ENCODE measurements around the gene ELOVL2.
"Not testable (repeated sequence)": the region's sequence is repeated elsewhere in the genome, so short reads cannot be mapped to it uniquely, and the experiment has no call there.

ELOVL2 gene

GRCh38 chr6:11043961-11044711 is at the start of gene ELOVL2:
Gene ELOVL2 (minus strand): TSS chr6:11044305. CDS start chr6:11044230, 75 bp downstream.
- DNase-seq, result peak; percentile 68

- DNase-seq, result no peak
These were observed 49.2 kb upstream of the ELOVL2 start for GRCh38 chr6:11093376-11093625.

GRCh38 chr6:11092668-11093375 is 48.7 kb upstream of the ELOVL2 start:
- DNase-seq, result peak; percentile 24

- not testable (repeated sequence) for DNase-seq
These were observed 47.0 kb upstream of the ELOVL2 start for GRCh38 chr6:11091141-11091540.

GRCh38 chr6:11089695-11090094 is 45.6 kb upstream of the ELOVL2 start:
- DNase-seq, result no peak

- not testable (repeated sequence) for DNase-seq
These were observed 43.2 kb upstream of the ELOVL2 start for GRCh38 chr6:11087141-11087812.

GRCh38 chr6:11085758-11086435 is 41.8 kb upstream of the ELOVL2 start:
- DNase-seq, result no peak

GRCh38 chr6:11083956-11084355 is 39.9 kb upstream of the ELOVL2 start:
- DNase-seq, result no peak

- DNase-seq, result no peak
These were observed 39.4 kb upstream of the ELOVL2 start for GRCh38 chr6:11083491-11083890.

GRCh38 chr6:11080296-11080695 is 36.2 kb upstream of the ELOVL2 start:
- DNase-seq, result no peak

GRCh38 chr6:11078266-11078665 is 34.2 kb upstream of the ELOVL2 start:
- no peak for DNase-seq

GRCh38 chr6:11076540-11076939 is 32.4 kb upstream of the ELOVL2 start:
- DNase-seq, result no peak

GRCh38 chr6:11072101-11072500 is 28.0 kb upstream of the ELOVL2 start:
- no peak for DNase-seq

GRCh38 chr6:11069760-11070159 is 25.7 kb upstream of the ELOVL2 start:
- no peak for DNase-seq

- DNase-seq, result no peak
These were observed 23.2 kb upstream of the ELOVL2 start for GRCh38 chr6:11067348-11067747.

GRCh38 chr6:11066505-11067347 is 22.6 kb upstream of the ELOVL2 start:
- no peak for DNase-seq

GRCh38 chr6:11065436-11066202 is 21.5 kb upstream of the ELOVL2 start:
- DNase-seq, result no peak

GRCh38 chr6:11064836-11065235 is 20.7 kb upstream of the ELOVL2 start:
- DNase-seq, result no peak

- no peak for DNase-seq
These were observed 18.6 kb upstream of the ELOVL2 start for GRCh38 chr6:11062715-11063114.

- no peak for DNase-seq
These were observed 18.0 kb upstream of the ELOVL2 start for GRCh38 chr6:11062083-11062482.

- no peak for DNase-seq
These were observed 14.3 kb upstream of the ELOVL2 start for GRCh38 chr6:11058406-11058805.

GRCh38 chr6:11056871-11057270 is 12.8 kb upstream of the ELOVL2 start:
- DNase-seq, result no peak

Data from NCI-H1436 (cell line).